K562 (cell line): ENCODE measurements around the gene OSBPL1A. TPM values are rescaled to one million over a fixed set of nuclear protein-coding genes. Genes with fewer than 3 reads are reported as not detected.

ENCODE experiments used
- ATAC-seq: fragments of 200-7000 bp; cut with Tn5 transposase; 3 replicates; pipeline ENCODE4 v1.9.1; 2020; ENCODE audit warnings: moderate library complexity
- BruUV-seq: library from RNA; stranded (reverse); fragments of 400-500 nt; replicated peaks from 2 replicates; lab custom pipeline; 2021; lab: Mats Ljungman, UMichigan
- CTCF ChIA-PET: fragments of 300-600 bp; formaldehyde crosslinking; extraction: SDS; loops from one replicate; lab custom pipeline; 2021; ENCODE audit warnings: low intra/inter-chr PET ratio; lab: Yijun Ruan, JAX
- POLR2A ChIA-PET: fragments of 300-600, 350-650 bp; sonication (Branson Sonifier 250); formaldehyde crosslinking; extraction: SDS; loops from one replicate; lab custom pipeline; 2021; ENCODE audit warnings: antibody characterized with exemption, inconsistent platforms; lab: Yijun Ruan, JAX
- DNase-seq, 4 experiments: peaks; one replicate each; pipeline versions ENCODE4 v3.0.0 to v3.0.0-alpha.2; 2011 to 2018; ENCODE audit warnings: low spot score in 3 of 4, mixed read lengths in 3 of 4; ENCODE audit errors: extremely low read depth in 1 of 4
- FAIRE-seq: peaks from 2 replicates; lab custom pipeline; 2011; peaks lifted over from hg19 to GRCh38; lab: Jason Lieb, UNC
- H2AFZ ChIP-seq: 2 replicates; pipeline ENCODE4 v1.6.0; 2011; ENCODE audit warnings: low read depth, low read length, control low read depth, inconsistent platforms
- H3K27ac ChIP-seq: fragments of 200-600 bp; 3 replicates; pipeline ENCODE4 v1.8.0; 2011; ENCODE audit warnings: low read depth, mild to moderate bottlenecking, control low read depth, inconsistent platforms, low read length, moderate library complexity, mixed read lengths; ENCODE audit errors: extremely low read depth
- H3K27me3 ChIP-seq, 2 experiments: fragments of 300-600 bp in 1 of 2; 2 replicates in 1 of 2; 3 replicates in 1 of 2; pipeline versions ENCODE4 v1.6.0 to v1.8.0; 2011; ENCODE audit warnings: inconsistent platforms in 2 of 2, low read length in 2 of 2, mild to moderate bottlenecking in 1 of 2, mixed read lengths in 1 of 2, moderate library complexity in 1 of 2; ENCODE audit not compliant: control insufficient read depth in 2 of 2, insufficient read depth in 2 of 2
- H3K36me3 ChIP-seq: fragments of 300-600 bp; 3 replicates; pipeline ENCODE4 v1.8.0; 2011; ENCODE audit warnings: mild to moderate bottlenecking, low read length, inconsistent platforms; ENCODE audit not compliant: control insufficient read depth, insufficient read depth
- H3K4me1 ChIP-seq, 2 experiments: fragments of 200-600 bp in 1 of 2; replicated peaks in 1 of 2; 2 replicates in 1 of 2; 3 replicates in 1 of 2; pipeline versions ENCODE4 v1.5.1 to v1.8.0; 2011; ENCODE audit warnings: inconsistent platforms in 2 of 2, low read length in 2 of 2, mild to moderate bottlenecking in 1 of 2, mixed read lengths in 1 of 2, moderate library complexity in 1 of 2; ENCODE audit not compliant: control insufficient read depth in 2 of 2, insufficient read depth in 2 of 2
- H3K4me2 ChIP-seq: 2 replicates; pipeline ENCODE4 v1.6.1; 2011; ENCODE audit warnings: low read length, control low read depth, inconsistent platforms, mixed read lengths; ENCODE audit not compliant: insufficient read depth
- H3K4me3 ChIP-seq: fragments of 200-600 bp; sonication (generic), shearing (Covaris generic); 2 replicates; pipeline ENCODE4 v1.5.1; 2016; ENCODE audit warnings: control low read depth, inconsistent platforms
- H3K79me2 ChIP-seq: fragments of 200-600 bp; 3 replicates; pipeline ENCODE4 v1.8.0; 2011; ENCODE audit warnings: low read length, inconsistent platforms; ENCODE audit not compliant: control insufficient read depth, insufficient read depth
- H3K9ac ChIP-seq, 2 experiments: 2 replicates each; pipeline versions ENCODE4 v1.6.0 to v1.6.1; 2011; ENCODE audit warnings: low read depth in 2 of 2, low read length in 2 of 2, control low read depth in 1 of 2, inconsistent platforms in 1 of 2, mild to moderate bottlenecking in 1 of 2, mixed read lengths in 1 of 2; ENCODE audit not compliant: insufficient read depth in 1 of 2
- H3K9me1 ChIP-seq: one replicate; pipeline ENCODE4 v1.6.0; 2011; ENCODE audit warnings: inconsistent platforms, mild to moderate bottlenecking, low read length, moderate library complexity; ENCODE audit not compliant: control insufficient read depth, insufficient read depth
- H3K9me3 ChIP-seq: replicated peaks from 2 replicates; pipeline ENCODE4 v1.5.1; 2011; ENCODE audit warnings: low read depth, low read length, inconsistent platforms; ENCODE audit not compliant: control insufficient read depth, insufficient read depth
- H4K20me1 ChIP-seq: replicated peaks from 2 replicates; pipeline ENCODE4 v1.6.1; 2011; ENCODE audit warnings: low read length, inconsistent platforms, mixed read lengths; ENCODE audit not compliant: control insufficient read depth, insufficient read depth
- AFF4 ChIP-seq: sonication (generic); formaldehyde crosslinking; IDR thresholded peaks from 2 replicates; pipeline ENCODE4 v1.8.0; 2023; ENCODE audit warnings: mild to moderate bottlenecking, missing genetic modification reagents
- CBX1 ChIP-seq: sonication (generic); IDR thresholded peaks from 2 replicates; pipeline ENCODE4 v1.6.1; 2016; ENCODE audit warnings: antibody characterized with exemption, low read depth, mild to moderate bottlenecking
- ILF3 ChIP-seq: fragments of 450-650 bp; IDR thresholded peaks from 2 replicates; pipeline ENCODE4 v1.6.1; 2018; ENCODE audit warnings: antibody characterized with exemption, mild to moderate bottlenecking, moderate library complexity, borderline replicate concordance
- MLX ChIP-seq, 2 experiments: fragments of 450-650 bp in 1 of 2; sonication (generic) in 1 of 2; formaldehyde crosslinking; conservative IDR thresholded peaks; 2 replicates each; pipeline versions ENCODE4 v1.4.0 to v1.8.1; 2020 to 2022; ENCODE audit warnings: mild to moderate bottlenecking in 1 of 2, missing genetic modification reagents in 1 of 2
- NKRF ChIP-seq: fragments of 450-650 bp; IDR thresholded peaks from 2 replicates; pipeline ENCODE4 v1.6.1; 2016; ENCODE audit warnings: borderline replicate concordance
- ZNF583 ChIP-seq: fragments of 250-450 bp; sonication (Bioruptor Pico); IDR thresholded peaks from 2 replicates; pipeline ENCODE4 v1.4.0; 2020
- WGBS: fragments of 100-300 bp; shearing (Covaris generic); methylation state at CpG from one replicate; pipeline ENCODE4 v1.1.6; 2016; ENCODE audit warnings: low coverage, mixed read lengths; ENCODE audit not compliant: insufficient coverage; ENCODE audit errors: missing lambda C conversion rate; 5-methylcytosine and 5-hydroxymethylcytosine counted together
- in situ Hi-C: fragments of 300-500 bp; cut with MboI; formaldehyde crosslinking; loops from 4 replicates; pipeline ENCODE4 v1.15.0; 2018; ENCODE audit warnings: inconsistent platforms, mixed read lengths
- intact Hi-C: fragments of 100-400 bp; cut with micrococcal nuclease; formaldehyde crosslinking; loops from 2 replicates; pipeline ENCODE4 v1.14.2; 2022
- polyA plus RNA-seq, 8 experiments: library from polyadenylated mRNA; depleted of rRNA in 4 of 8; stranded (reverse) in 5 of 8; unstranded in 3 of 8; fragments of >200 nt; fragmentation: Nextera tagmentation in 2 of 8; fragmentation: Illumina TruSeq in 1 of 8; extraction: Ambion mirVana in 2 of 8; extraction: Trizol in 1 of 8; gene quantifications; 2 replicates each; pipeline versions ENCODE4 v1.2.1 to v1.2.3, GENCODE V29; 2011 to 2014; ENCODE audit warnings: inconsistent platforms in 1 of 8, missing spikeins in 1 of 8
- total RNA-seq, 7 experiments: library from RNA; depleted of rRNA in 6 of 7; stranded (reverse); fragments of >200 nt in 6 of 7; fragmentation: Illumina TruSeq in 2 of 7; extraction: Trizol in 2 of 7; gene quantifications; 2 replicates each; pipeline versions ENCODE4 v1.2.1 to v1.2.3, GENCODE V29; 2011 to 2021; ENCODE audit warnings: low replicate concordance in 1 of 7

The OSBPL1A gene
- total and polyA plus RNA-seq, 9 of the 15 experiments (the other 6 are each of a cell fraction or from before 2014, with no cell fraction given) = 0.40 to 0.49 TPM; not detected in 7

GRCh38 chr18:24198461-24198860 lies 199.2 kb downstream of the OSBPL1A start (continued):
- TF ChIP-seq CBX1 (no peak), MLX (CRISPR knock-in tag; conservative IDR thresholded peaks at IDR 0.05) (no peak)

- no peak overlapping the region for H2AFZ ChIP-seq
- DNase-seq = no peak
- POLR2A ChIA-PET = no interaction called here
- H3K9me1 ChIP-seq = no peaks in the 10 kb centered on the region
- no peaks in the 10 kb centered on the region for H4K20me1 ChIP-seq
- no peaks in the 10 kb centered on the region for H3K9me3 ChIP-seq
- CTCF ChIA-PET = no interaction called here
- in situ Hi-C loops = no loop called here
- no peaks in the 10 kb centered on the region for H3K4me1 ChIP-seq
- H3K9ac ChIP-seq = no peak overlapping the region
- BruUV-seq = no TSS peak
- no peak for ATAC-seq
- no peaks in the 10 kb centered on the region for H3K79me2 ChIP-seq
- H3K27me3 ChIP-seq = peaks cover 0 to 2% of the 10 kb centered on the region in 2 experiments; a peak in 1 of 5 replicates
- no peak overlapping the region for H3K27ac ChIP-seq
- FAIRE-seq = no peak
- intact Hi-C loops = no loop called here
- TF ChIP-seq AFF4 = no peak
- no peak for TF ChIP-seq ILF3
- TF ChIP-seq ZNF583 (CRISPR knock-in tag) = no peak
- TF ChIP-seq NKRF = no peak
- no peak overlapping the region for H3K4me2 ChIP-seq
- H3K4me3 ChIP-seq = no peak overlapping the region
- no peaks in the 10 kb centered on the region for H3K36me3 ChIP-seq
- WGBS = 0% methylated on average over 1 of the region's 1 CpG
These were observed 200.2 kb downstream of the OSBPL1A start for GRCh38 chr18:24197412-24197811.
